ENCODE data around the gene PLCXD1.
"Not testable (repeated sequence)": the region's sequence is repeated elsewhere in the genome, so short reads cannot be mapped to it uniquely, and the experiment has no call there.

The PLCXD1 gene

DNA sequence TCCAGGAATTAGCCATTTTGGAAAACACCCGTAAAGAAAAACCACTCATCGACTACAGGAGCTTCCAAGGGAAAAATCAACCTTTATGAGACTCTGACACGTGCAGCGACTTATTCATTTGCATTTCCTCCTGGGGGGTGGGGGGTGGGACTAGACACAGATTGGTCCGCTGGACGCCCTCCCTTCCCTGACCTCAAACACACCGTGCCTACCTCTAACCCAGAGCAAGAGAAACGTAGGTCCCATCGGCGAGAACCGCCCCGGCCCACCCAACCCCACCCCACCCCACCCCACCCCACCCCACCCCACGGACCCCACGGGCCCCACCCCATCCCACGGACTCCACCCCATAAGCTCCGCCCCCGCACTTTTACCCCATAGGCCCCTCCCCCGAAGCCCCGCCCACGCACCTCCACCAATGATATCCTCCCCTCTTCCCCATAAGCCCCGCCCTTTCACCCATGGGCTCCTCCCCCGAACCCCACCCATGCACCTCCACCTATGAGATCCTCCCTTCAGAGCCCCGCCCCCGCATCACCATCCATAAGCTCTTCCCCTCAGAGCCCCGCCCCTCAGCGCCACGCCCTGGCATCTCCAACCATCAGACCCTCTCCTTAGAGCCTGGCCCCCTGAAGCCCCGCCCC lies 36.4 kb downstream of the PLCXD1 start:
- no peak for DNase-seq (ENCODE audit: low spot score)

DNA sequence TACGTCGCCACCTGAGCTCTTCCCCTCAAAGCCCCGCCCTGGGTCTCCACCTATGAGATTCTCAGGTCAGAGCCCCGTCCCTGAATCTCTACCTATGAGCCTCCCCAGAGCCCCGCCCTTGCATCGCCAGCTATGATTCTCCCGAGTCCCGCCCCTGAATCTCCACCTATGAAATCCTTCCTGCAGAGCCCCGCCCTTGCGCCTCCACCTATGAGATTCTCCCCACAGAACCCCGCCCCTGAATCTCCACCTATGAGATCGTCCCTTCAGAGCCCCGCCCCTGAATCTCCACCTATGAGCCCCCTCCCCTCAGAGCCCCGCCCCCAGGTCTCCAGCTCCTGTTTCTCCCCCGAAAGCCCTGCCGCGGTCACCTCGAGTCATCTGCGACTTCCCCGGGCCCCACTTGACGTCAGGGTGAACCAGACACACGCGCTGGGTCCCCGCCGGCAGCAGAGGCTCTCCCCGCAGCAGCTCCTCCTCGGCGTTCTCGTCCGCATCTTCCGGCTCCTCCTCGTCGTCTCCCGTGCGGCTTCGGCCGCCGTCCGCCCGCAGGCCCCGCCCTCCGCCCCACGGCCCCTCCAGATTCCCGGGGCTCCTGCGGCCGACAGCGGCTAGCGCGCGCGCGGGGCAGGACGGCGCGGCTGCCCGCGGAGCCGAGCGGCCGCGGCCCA lies 37.0 kb downstream of the PLCXD1 start:
- peak; percentile 94 for DNase-seq (ENCODE audit: low spot score)

DNA sequence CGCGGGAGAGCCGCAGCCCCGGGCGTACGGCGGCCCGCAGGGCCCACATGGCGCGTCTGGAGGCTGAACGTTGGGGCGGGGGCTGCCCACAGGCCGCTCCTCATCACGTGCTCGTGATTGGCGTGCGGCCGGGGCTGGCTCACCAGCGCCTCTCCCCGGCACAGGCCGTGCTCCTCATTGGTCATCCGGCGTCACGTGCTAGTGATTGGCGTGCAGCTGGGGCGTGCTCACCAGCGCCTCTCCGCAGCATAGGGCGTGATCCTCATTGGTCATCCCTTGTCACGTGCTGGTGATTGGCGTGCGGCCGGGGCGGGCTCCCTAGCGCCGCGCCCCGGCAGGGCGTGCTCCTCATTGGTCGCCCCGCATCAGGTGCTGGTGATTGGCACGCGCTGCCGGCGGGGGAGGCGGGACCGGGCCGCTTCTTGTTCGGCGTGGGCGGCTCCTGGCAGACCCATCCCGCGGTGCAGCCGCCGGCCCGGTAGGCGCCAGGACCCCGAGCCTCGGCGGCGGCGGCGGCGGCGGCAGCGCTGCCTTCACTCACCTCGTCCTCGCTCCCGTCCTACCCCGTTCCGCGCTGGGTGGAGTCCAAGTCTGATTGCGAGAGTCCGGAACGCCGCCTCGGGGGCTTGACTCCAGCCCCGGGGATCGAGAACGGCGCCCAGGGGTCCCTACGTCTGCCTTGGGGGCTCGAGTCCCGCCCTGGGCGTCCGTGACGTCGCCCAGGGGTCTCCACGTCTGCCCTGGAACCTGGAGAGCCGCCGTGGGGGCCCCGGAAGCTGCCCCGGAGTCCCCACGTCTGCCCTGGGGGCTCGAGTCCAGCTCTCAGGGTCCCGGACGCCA lies 37.8 kb downstream of the PLCXD1 start, which contains the start of gene GTPBP6:
Gene GTPBP6 (minus strand): TSS at position 58 of the 840 bp plus-strand sequence. CDS start 9 bp downstream, at position 49.
- peak; percentile 99 for DNase-seq (ENCODE audit: low spot score)

DNA sequence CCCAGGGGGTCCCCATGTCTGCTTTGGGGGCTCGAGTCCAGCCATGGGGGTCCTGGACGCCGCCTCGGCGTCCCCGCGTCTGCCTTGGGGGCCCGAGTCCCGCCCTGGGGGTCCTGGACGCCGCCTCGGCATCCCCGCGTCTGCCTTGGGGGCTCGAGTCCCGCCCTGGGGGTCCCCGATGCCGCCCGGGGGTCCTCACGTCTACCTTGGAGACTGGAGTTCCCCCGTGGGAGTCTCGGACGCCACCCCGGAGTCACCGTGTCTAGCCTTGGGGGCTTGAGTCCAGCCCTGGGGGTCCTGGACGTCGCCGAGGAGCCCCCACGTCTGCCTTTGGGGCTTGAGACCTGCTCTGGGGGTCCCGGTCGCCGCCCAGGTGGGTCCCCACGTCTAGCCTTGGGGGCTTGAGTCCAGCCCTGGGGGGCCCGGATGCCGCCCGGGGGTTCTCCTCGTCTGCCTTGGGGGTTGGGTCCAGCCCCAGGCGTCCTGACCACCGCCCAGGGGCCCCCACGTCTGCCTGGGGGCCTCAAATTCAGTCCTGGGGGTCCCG lies 38.5 kb downstream of the PLCXD1 start:
- DNase-seq (ENCODE audit: low spot score): no peak

DNA sequence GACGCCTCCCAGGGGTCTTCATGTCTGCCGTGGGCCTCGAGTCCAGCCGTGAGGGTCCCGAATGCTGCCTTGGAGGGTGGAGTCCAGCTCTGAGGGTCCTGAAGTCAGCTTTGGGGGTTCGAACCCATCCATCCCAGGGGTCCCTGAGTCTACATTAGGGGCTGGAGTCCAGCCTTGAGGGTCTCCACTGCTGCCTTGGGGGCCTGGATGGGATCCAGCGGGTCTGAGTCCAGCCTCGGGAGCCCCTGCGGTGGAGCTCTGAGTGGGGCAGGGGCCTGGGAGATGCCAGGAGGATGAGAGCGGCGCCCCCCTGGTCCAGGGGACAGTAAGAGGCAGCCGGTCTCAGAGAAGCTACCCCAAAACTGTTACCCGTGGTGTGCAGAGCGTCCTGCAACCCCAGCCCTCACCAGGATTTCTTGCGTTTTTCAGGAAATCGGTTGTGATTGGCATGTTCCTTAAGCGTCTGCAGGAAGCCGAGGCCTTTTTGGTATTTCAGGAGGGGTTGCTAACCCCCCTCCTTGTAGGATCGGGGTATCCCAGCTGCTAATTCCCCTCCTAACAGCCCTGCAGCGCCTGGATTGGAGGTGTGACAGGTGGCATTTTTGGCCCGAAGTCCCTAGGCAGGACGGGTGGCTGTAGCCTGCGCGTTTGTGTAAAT lies 39.1 kb downstream of the PLCXD1 start:
- no peak for DNase-seq (ENCODE audit: low spot score)

DNA sequence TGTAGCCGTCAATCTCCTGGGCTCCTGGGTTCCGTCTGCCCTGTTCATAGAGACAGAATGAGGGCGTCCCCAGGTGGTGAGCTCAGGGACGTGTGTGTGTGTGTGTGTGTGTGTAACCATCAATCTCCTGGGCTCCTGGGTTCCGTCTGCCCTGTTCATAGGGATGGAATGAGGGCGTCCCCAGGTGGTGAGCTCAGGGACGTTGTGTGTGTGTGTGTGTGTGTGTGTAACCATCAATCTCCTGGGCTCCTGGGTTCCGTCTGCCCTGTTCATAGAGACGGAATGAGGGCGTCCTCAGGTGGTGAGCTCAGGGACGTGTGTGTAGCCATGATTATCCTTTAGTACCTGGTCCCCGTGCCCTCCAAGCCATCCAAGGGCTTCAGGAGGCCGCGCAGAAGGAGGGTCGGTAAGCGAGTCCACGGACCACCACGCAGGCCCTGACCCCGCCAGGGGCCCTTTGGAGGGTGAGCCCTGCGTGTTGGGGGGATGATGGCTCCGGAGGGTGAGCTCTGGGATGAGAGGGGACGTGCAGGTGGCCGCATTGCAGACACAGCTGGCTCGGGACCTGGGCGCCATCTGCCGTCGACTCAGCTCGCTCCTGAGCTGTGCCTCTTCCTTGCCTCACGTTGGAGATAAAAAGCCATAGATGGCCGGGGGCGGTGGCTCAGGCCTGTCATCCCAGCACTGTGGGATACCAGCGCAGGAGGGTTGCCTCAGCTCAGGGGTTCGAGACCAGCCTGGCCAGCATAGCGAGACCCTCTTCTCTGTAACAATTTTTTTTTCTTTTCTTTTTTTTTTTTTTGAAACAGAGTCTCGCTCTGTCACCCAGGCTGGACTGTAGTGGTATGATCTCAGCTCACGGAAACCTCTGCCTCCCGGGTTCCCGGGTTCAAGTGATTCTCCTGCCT lies 42.8 kb downstream of the PLCXD1 start:
- DNase-seq (ENCODE audit: low spot score): no peak

DNA sequence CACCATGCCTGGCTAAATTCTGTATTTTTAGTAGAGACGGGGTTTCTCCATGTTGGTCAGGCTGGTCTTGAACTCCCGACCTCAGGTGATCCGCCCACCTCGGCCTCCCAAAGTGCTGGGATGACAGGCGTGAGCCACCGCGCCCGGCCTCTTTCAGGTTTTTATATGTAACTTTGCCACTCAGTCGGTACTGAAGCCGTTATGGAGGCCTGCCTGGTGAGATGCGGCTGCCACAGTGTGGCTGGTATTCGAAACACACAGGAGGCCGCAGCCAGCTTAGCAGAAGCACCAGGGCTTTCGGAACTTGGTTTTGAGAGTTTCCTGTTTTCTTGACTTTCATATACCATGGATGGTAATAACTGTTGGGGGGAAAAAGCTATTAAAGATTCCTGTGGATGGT lies 43.5 kb downstream of the PLCXD1 start:
- DNase-seq (ENCODE audit: low spot score): not testable (repeated sequence)

DNA sequence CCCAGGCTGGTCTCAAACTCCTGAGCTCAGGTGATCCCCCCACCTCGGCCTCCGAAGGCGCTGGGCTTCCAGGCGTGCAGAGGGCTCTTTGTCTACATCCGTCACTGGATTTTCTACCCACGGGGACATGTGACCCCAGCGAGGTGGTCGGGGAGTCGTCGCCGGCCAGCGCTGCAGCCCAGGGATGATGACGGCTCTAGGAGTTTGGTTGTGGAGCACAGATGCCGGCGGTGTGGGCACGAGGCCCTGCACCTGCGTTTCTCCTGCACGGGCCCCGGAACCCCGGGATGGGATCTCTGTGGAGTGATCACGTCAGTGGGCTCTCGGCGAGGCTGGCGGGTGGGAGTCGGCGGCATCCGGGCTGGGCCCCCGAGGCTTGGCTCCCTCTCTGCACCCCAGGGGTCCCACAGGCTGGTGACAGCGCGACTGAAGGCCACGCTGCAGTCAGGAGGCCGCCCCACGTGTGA lies 46.5 kb downstream of the PLCXD1 start:
- no peak for DNase-seq (ENCODE audit: low spot score)

DNA sequence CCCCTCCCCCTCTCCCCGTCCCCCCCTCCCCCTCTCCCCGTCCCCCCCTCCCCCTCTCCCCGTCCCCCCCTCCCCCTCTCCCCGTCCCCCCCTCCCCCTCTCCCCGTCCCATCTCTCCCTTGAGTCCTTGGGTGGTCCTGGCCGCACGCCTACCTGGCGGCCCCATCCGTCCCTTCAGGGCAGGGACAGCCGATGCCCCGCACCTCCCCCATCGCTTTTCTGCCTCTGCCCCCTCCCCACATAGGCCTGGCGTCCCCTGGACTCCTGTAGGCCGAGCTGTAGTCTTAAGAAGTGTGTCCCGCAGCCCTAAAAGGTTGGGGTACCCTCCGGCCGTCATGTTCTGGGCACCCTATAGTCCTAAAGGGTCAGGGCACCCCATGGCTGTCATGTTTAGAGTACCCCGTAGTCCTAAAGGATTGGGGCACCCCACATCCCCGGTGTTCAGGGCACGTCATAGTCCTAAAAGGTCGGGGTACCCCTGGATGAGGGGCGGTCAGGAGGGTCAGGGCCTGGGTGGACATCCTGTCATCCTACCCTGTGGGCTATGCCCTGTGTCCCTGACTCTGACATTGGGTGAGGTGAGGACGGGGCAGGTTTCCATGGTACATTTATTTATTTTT lies 48.2 kb downstream of the PLCXD1 start:
- no peak for DNase-seq (ENCODE audit: low spot score)

DNA sequence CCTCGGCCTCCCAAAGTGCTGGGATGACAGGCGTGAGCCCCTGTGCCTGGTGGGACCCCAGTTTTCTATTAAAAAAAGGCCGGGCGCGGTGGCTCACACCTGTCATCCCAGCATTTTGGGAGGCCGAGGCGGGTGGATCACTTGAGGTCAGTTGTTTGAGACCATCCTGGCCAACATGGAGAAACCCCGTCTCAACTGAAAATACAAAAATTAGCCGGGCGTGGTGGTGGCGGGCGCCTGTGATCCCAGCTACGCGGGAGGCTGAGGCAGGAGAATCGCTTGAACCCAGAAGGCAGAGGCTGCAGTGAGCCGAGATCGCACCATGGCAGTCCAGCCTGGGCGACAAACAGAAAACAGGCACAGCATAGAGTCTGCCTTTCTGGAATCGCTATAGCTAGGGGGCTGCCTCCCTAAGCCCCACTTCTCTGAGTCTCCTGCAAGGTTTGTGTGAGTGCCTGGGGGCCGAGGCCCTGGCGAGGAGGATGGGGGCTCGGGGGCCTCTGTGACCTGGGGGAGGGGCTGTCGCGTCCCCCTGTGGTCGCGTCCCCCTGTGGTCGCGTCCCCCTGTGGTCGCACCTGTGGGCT lies 49.1 kb downstream of the PLCXD1 start:
- not testable (repeated sequence) for DNase-seq (ENCODE audit: low spot score)

DNA sequence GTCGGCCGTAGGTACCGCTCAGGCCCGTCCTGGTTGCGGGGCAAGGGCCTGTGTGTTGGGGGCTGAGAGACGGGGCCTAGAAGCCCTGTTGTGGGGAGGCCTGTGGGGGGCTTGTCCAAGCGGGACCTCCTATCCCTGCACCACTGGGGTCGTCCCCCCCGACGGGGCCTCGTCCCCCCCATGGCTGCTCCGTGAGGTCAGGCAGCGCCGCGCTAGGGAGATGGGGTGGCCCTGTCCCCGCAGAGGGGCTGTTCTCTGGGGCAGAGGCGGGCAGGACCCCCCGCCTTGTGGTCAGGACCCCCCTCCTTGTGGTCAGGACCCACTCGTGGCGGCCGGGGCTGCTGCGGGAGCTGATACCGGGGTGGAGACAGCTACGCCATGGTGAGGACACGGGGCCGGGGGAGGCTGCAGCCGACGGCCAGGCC lies 49.6 kb downstream of the PLCXD1 start:
- DNase-seq (ENCODE audit: low spot score): no peak

DNA sequence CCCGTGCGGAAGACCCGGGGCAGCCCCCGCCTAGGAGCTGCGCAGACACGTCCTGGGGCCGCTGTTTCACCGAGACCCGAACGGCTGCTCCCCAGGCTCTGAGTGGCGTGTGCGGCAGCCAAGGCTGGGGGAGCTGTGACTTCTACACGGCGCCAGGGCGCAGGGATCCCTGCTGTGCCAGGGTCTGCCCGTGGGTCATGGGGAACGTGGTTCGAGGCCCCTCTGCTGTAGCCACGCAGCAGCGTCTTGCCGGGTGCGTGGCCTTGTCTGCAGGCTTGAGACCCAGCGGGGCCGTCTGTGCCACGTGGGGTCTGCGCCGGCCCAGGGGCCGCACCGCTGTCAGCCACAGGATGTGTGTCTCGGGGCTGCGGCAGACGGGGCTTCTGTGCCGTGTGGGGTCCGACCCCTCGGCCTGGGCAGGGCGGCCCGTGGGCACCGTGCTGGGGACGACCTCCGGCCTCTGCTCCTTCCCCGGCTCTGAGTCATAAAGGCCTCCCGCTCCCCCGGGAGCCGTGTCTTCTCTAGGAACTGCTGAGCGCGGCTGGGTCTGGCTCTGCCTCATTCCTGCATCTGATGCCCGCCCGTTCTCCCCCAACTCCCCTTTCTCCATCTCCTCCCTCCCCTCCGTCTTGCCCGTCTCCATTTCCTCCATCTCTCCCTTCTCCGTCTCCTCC lies 50.1 kb downstream of the PLCXD1 start:
- DNase-seq (ENCODE audit: low spot score): no peak

DNA sequence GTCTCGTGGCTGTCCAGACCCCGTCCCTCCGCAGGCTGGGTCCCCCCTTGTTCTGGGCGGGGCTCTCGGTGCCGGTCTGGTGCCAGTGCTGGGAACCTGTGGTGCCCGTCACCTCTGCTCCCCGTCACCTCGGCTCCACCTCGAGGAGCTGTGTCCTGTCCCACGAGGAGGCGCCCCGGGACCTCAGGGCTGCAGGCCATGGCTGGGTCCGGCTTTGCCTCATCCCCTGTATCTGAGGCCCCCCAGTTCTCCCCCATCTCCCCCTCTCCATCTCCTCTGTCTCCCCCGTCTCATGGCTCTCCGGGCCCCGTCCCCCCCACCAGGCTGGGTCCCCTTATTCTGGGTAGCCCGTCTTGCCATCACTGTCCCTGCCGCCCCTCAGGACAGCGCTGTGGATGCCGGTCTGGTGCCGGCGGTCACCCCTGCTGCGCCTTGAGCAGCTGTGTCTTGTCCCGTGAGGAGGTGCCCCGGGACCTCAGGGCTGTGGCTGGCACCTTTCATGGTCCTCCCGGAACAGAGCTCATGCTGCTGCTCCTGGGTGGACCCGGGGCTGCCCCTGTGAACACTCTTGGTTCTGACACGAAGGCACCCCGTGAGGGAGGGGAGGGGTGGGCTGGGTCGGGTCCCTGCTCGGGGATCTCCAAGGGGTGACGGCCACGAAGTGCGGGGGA lies 50.8 kb downstream of the PLCXD1 start:
- DNase-seq (ENCODE audit: low spot score): no peak

DNA sequence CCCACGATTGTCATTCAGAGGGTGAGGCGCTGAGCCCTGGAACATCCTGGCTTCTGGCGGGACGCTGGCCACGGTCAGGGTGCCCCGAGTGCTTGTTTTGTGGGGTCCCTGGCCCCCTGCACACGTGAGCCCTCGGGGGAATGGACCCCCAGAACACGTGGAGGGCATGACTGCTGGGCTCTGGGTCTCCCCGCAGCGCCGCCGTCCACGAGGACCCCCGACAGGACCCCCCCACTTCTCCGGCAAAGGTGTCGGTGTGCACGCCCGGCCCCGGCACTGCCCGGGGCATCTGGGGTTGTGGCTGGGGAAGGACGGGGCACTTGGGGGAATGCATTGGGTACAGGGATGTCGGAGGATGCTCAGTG lies 51.3 kb downstream of the PLCXD1 start:
- DNase-seq (ENCODE audit: low spot score): no peak

DNA sequence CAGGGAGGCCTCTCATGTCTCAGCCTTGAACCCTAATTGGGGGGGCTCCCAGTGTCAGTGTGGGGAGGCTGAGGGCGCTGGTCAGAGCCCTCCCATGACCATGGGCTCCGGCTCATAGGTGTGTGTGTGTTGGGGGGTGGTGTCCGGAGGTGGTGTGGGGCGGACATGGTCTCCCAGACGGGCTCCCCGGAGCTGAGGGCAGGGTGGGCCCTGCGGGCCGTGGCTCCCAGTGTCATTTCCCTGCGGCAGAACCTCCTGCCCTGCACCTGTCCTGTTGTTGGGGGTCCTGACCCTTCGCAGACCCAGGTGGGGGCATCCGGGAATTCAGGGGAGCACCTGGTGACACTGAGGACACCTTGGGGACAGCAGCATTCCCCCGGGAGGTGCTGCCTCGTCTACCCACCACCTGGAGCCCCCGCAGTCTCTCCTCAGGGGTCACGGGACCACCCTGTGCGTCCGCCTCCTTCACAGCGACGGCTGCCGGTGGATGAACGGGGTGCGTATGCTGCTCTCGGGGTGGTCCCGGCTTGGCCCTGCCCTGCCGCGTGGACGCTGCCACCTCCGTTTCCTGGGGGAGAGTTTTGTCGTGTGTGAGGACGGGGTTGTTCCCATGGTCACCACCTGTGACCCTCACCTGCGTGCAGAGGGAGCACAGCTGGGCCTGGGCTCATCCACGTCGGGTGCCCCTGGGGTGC lies 51.9 kb downstream of the PLCXD1 start:
- no peak for DNase-seq (ENCODE audit: low spot score)

DNA sequence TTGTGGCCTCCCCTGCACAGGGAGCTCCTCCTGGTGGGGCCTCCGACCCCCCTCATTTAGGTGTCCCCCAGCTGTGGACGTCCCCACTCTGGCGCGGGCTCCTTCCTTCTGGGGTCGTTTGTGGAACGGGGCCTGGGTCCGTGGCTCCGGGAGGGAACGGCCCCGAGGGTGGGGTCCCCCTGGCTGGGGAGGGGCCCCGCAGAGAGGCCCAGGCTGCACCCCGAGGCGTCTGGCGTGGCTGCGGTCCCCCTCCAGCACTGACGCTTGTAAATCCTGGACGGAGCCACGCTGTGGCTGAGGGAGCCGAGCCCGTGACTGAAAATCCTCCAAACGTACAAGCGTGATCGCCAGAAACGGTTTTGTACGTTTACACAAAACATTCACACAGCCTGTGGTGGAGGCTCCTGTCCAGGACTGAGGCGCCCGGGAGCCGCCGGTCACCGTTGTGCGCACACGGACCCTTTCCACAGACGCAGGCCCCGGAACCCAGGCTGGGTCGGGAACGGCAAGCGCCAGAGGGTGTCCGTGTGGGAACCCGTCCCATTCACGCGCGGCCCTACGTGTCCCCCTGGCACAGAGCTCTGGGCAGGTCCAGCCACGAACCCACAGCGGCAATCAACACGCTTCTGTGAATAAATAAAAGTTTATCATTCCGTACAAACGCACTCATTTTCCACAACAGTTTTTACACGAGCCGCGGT lies 52.6 kb downstream of the PLCXD1 start:
- no peak for DNase-seq (ENCODE audit: low spot score)

DNA sequence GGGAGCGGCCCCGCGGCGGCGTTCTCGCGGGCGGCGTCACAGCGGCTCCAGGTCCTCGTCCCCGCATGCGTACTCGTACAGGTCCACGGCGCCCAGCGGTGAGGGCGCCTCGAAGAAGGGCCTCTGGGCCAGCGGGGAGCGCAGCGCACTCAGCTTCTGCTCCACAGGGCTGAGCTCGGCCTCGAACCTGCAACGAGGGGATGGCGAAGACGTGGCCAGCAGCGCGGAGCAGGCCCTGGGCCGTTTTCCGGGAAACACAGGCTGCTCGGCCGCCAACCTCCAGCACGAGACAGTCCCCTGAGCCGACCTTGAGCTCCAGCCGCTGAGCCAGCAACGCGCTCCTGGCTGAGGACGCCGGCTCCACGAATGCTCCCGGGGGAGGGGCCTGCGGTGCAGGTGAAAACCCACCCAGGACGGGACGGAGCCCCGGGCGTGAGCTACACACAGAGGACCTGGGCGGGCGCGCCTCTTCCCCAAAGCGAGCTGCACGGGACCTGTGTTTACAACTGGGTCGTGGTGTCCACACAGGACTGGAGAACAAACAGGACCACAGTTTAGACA lies 53.2 kb downstream of the PLCXD1 start:
- DNase-seq (ENCODE audit: low spot score): no peak

All from globus pallidus (tissue), 1 donor.